DND-41 (cell line): ENCODE data around the gene NAP1L4.

Experiments
- ATAC-seq: fragments of 200-7000 bp; cut with Tn5 transposase; 3 replicates; pipeline ENCODE4 v1.9.1; 2021; ENCODE audit warnings: low read depth; ENCODE audit not compliant: insufficient read depth
- DNase-seq: peaks from one replicate; pipeline ENCODE4 v3.0.0-alpha.2; 2020
- H2AFZ ChIP-seq: 2 replicates; pipeline ENCODE4 v1.6.0; 2012; ENCODE audit warnings: low read depth, low read length
- H3K27ac ChIP-seq: 2 replicates; pipeline ENCODE4 v1.5.1; 2012; ENCODE audit warnings: low read length, inconsistent platforms
- H3K27me3 ChIP-seq: fragments of 200-600 bp; sonication (generic); 2 replicates; pipeline ENCODE4 v1.6.0; 2012; ENCODE audit warnings: low read length, mild to moderate bottlenecking, inconsistent platforms; ENCODE audit not compliant: insufficient read depth, poor library complexity
- H3K36me3 ChIP-seq: 2 replicates; pipeline ENCODE4 v1.5.1; 2012; ENCODE audit warnings: low read length, inconsistent platforms; ENCODE audit not compliant: insufficient read depth
- H3K4me1 ChIP-seq: 2 replicates; pipeline ENCODE4 v1.5.1; 2012; ENCODE audit warnings: mild to moderate bottlenecking, low read length; ENCODE audit not compliant: insufficient read depth
- H3K4me2 ChIP-seq: 2 replicates; pipeline ENCODE4 v1.6.0; 2012; ENCODE audit warnings: mild to moderate bottlenecking, moderate library complexity, low read length, inconsistent platforms; ENCODE audit not compliant: insufficient read depth
- H3K4me3 ChIP-seq, 2 experiments: fragments of 200-600 bp in 1 of 2; shearing (Covaris generic) in 1 of 2; 2 replicates each; pipeline ENCODE4 v1.5.1; 2012 to 2016; ENCODE audit warnings: inconsistent platforms in 2 of 2, low read length in 2 of 2, mild to moderate bottlenecking in 2 of 2, low read depth in 1 of 2, moderate library complexity in 1 of 2
- H3K79me2 ChIP-seq: 2 replicates; pipeline ENCODE4 v1.6.0; 2012; ENCODE audit warnings: low read length, inconsistent platforms; ENCODE audit not compliant: insufficient read depth
- H3K9ac ChIP-seq: 2 replicates; pipeline ENCODE4 v1.6.0; 2012; ENCODE audit warnings: low read depth, mild to moderate bottlenecking, inconsistent platforms, low read length, moderate library complexity
- H3K9me3 ChIP-seq: 2 replicates; pipeline ENCODE4 v1.5.1; 2012; ENCODE audit warnings: low read length, moderate library complexity, mild to moderate bottlenecking, inconsistent platforms; ENCODE audit not compliant: insufficient read depth, severe bottlenecking
- H4K20me1 ChIP-seq: 2 replicates; pipeline ENCODE4 v1.6.0; 2012; ENCODE audit warnings: low read length; ENCODE audit not compliant: insufficient read depth
- EZH2 ChIP-seq: IDR thresholded peaks from 3 replicates; pipeline ENCODE4 v1.6.1; 2012; ENCODE audit warnings: borderline replicate concordance, low read depth, mild to moderate bottlenecking, moderate library complexity, low read length, inconsistent platforms; ENCODE audit not compliant: severe bottlenecking
- TF ChIP-seq, protein P1 (sequence below): IDR thresholded peaks from 2 replicates; pipeline ENCODE4 v1.5.1; 2012; ENCODE audit warnings: borderline replicate concordance, low read length, moderate library complexity, mild to moderate bottlenecking; ENCODE audit not compliant: poor library complexity, severe bottlenecking; ENCODE audit errors: extremely low read depth

NAP1L4 gene

GRCh38 chr11:2924821-2925675 lies 67.1 kb downstream of the NAP1L4 start:
- Histone ChIP-seq H3K4me1 (no peaks in the 10 kb centered on the region), H2AFZ (no peak overlapping the region), H3K79me2 (no peaks in the 10 kb centered on the region), H3K36me3 (no peaks in the 10 kb centered on the region), H3K27me3 (no peaks in the 10 kb centered on the region), H3K9me3 (no peaks in the 10 kb centered on the region), H3K4me2 (no peak overlapping the region), H3K4me3 (no peak overlapping the region), H4K20me1 (peaks cover 5% of the 10 kb centered on the region; the same call in 1 of the 2 replicates), H3K9ac (no peak overlapping the region), H3K27ac (no peak overlapping the region)
- TF ChIP-seq, protein P1, sequence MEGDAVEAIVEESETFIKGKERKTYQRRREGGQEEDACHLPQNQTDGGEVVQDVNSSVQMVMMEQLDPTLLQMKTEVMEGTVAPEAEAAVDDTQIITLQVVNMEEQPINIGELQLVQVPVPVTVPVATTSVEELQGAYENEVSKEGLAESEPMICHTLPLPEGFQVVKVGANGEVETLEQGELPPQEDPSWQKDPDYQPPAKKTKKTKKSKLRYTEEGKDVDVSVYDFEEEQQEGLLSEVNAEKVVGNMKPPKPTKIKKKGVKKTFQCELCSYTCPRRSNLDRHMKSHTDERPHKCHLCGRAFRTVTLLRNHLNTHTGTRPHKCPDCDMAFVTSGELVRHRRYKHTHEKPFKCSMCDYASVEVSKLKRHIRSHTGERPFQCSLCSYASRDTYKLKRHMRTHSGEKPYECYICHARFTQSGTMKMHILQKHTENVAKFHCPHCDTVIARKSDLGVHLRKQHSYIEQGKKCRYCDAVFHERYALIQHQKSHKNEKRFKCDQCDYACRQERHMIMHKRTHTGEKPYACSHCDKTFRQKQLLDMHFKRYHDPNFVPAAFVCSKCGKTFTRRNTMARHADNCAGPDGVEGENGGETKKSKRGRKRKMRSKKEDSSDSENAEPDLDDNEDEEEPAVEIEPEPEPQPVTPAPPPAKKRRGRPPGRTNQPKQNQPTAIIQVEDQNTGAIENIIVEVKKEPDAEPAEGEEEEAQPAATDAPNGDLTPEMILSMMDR = no peak
- no peak for TF ChIP-seq EZH2
- no peak for DNase-seq
- ATAC-seq = no peak

DNA sequence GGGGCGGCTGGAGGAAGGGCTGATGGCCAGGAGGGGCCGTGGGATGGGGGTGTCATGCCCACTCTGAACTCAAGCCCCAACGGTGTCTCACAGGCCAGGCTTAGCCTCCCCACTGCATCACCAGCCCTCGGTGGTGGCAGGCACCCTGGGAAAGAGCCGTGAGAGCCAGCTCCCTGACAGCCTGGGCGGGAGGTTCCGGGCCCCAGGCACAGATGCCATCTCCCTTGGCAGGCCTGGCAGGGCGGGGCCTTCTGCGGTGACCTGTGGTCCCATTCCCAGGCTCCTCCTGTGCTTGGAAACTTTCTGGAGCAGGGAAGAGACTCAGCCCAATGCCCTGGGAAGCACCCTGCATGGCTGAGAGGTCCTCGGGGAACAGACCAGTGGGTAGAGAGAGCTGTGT lies 67.7 kb downstream of the NAP1L4 start:
- no peak for ATAC-seq
- no peaks in the 10 kb centered on the region for H3K4me1 ChIP-seq
- H3K9me3 ChIP-seq = no peaks in the 10 kb centered on the region
- no peak overlapping the region for H2AFZ ChIP-seq
- H3K4me2 ChIP-seq = no peak overlapping the region
- H3K4me3 ChIP-seq = no peak overlapping the region
- no peaks in the 10 kb centered on the region for H3K79me2 ChIP-seq
- H3K36me3 ChIP-seq = no peaks in the 10 kb centered on the region
- H4K20me1 ChIP-seq = peaks cover 5% of the 10 kb centered on the region; the same call in 1 of the 2 replicates
- no peak for TF ChIP-seq EZH2
- TF ChIP-seq, protein P1 = no peak
- DNase-seq = no peak
- no peak overlapping the region for H3K27ac ChIP-seq
- H3K27me3 ChIP-seq = no peaks in the 10 kb centered on the region
- H3K9ac ChIP-seq = no peak overlapping the region

DNA sequence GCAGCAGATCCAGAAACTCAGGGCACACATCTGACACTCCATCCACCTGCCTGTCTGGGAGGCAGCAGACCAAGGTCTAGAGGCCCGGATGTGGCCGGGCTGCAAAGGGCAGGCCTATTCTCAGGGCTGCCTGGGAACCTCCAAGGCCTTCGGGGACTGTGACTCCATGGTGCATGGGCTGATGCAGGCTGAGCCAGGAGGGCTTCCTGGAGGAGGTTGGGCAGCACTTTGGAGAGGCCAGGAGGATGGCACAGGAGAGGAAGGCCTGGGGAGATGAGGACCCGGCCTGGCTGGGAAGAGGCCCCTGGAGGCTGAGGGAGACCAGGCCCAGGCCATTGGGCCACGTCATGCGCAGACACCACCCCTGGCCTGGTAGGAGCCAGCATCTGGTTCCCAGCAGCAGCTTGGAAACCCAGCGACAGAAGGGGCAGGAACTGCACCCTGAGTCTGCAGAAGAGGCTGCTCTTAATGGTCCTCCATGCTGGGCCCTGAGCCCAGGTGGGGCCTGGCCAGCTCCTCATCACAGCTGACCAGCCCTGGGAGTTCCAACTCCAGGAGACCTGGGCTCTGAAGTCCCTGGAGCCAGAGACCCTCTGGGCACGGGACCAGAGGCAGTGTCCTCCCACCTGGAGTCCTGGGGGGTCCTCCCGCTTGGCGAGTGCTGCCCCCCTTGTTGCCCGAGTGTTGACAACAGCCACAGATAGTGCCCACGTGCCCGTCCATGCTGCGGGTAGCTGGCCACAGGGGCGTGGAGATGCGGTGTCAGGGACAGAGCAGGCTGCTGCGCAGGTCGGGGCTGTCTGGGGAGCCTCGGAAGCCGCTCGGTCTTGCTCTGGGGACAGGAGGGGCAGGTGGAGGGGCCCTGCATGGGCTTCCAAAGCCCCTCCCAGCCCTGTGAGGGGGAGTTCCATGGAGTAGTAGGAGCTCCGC lies 68.4 kb downstream of the NAP1L4 start:
- ATAC-seq (0 out of 3 replicates have a peak, but pooled peaks have one; percentile 9), DNase-seq (no peak)
- no peak overlapping the region for H2AFZ ChIP-seq
- TF ChIP-seq EZH2 = no peak
- TF ChIP-seq, protein P1 = no peak
- no peak overlapping the region for H3K4me2 ChIP-seq
- H4K20me1 ChIP-seq = peaks cover 5% of the 10 kb centered on the region; the same call in 1 of the 2 replicates
- no peaks in the 10 kb centered on the region for H3K4me1 ChIP-seq
- no peaks in the 10 kb centered on the region for H3K79me2 ChIP-seq
- no peak overlapping the region for H3K9ac ChIP-seq
- no peaks in the 10 kb centered on the region for H3K27me3 ChIP-seq
- H3K27ac ChIP-seq = no peak overlapping the region
- no peak overlapping the region for H3K4me3 ChIP-seq
- H3K9me3 ChIP-seq = no peaks in the 10 kb centered on the region
- H3K36me3 ChIP-seq = no peaks in the 10 kb centered on the region
